HepG2 (cell line): ENCODE results near the gene PSMA4. TPM values are rescaled to one million over a fixed set of nuclear protein-coding genes. Genes with fewer than 3 reads are reported as not detected.

Experiments
- AHR ChIP-seq: IDR thresholded peaks from 2 replicates; pipeline ENCODE4 v1.6.1; 2018; ENCODE audit warnings: missing genetic modification reagents, missing compliant biosample characterization
- CREB1 ChIP-seq, 2 experiments: fragments of 450-650 bp in 1 of 2; IDR thresholded peaks; 2 replicates each; pipeline ENCODE4 v1.6.1; 2016 to 2017; ENCODE audit warnings: control low read depth in 1 of 2, mild to moderate bottlenecking in 1 of 2, missing compliant biosample characterization in 1 of 2, missing genetic modification characterization in 1 of 2
- PAWR ChIP-seq: sonication (generic); formaldehyde crosslinking; IDR thresholded peaks from 2 replicates; pipeline ENCODE4 v1.4.0; 2020; ENCODE audit warnings: missing genetic modification reagents, mild to moderate bottlenecking, borderline replicate concordance
- PLRG1 ChIP-seq: fragments of 450-650 bp; conservative IDR thresholded peaks from 2 replicates; pipeline ENCODE4 v1.6.1; 2016
- RBFOX2 ChIP-seq: fragments of 200-400 bp; formaldehyde crosslinking; IDR thresholded peaks from 2 replicates; pipeline ENCODE4 v1.6.1; 2017; ENCODE audit warnings: low read depth, mild to moderate bottlenecking, low read length
- TBL1XR1 ChIP-seq: fragments of 150-350 bp; IDR thresholded peaks from 2 replicates; pipeline ENCODE4 v1.6.1; 2014; ENCODE audit warnings: borderline replicate concordance, low read length; ENCODE audit not compliant: partially characterized antibody
- TBX2 ChIP-seq: sonication (generic); formaldehyde crosslinking; IDR thresholded peaks from 2 replicates; pipeline ENCODE4 v1.5.0; 2020; ENCODE audit warnings: missing genetic modification reagents, mild to moderate bottlenecking, borderline replicate concordance
- ZNF235 ChIP-seq: sonication (generic); formaldehyde crosslinking; IDR thresholded peaks from 2 replicates; pipeline ENCODE4 v1.8.1; 2023; ENCODE audit warnings: mild to moderate bottlenecking, missing genetic modification reagents, borderline replicate concordance
- ZNF496 ChIP-seq: sonication (generic); formaldehyde crosslinking; IDR thresholded peaks from 2 replicates; pipeline ENCODE4 v1.8.1; 2023; ENCODE audit warnings: mild to moderate bottlenecking, moderate library complexity, missing genetic modification reagents; ENCODE audit not compliant: insufficient replicate concordance
- ZNF703 ChIP-seq: sonication (generic); formaldehyde crosslinking; IDR thresholded peaks from 2 replicates; pipeline ENCODE4 v1.5.1; 2020; ENCODE audit warnings: missing genetic modification reagents, mild to moderate bottlenecking, moderate library complexity, borderline replicate concordance
- ZNF790 ChIP-seq: sonication (generic); formaldehyde crosslinking; IDR thresholded peaks from 2 replicates; pipeline ENCODE4 v1.8.0; 2022; ENCODE audit warnings: missing genetic modification reagents, mild to moderate bottlenecking, borderline replicate concordance
- polyA plus RNA-seq, 8 experiments: library from polyadenylated mRNA; depleted of rRNA in 3 of 8; stranded (reverse) in 7 of 8; unstranded in 1 of 8; fragments of >200 nt; fragmentation: Illumina TruSeq in 4 of 8; extraction: Trizol in 4 of 8; gene quantifications; 2 replicates each; pipeline versions ENCODE4 v1.2.1 to v1.2.3, GENCODE V29; 2011 to 2016; ENCODE audit warnings: low read depth in 4 of 8, missing spikeins in 1 of 8, mixed read lengths in 1 of 8; ENCODE audit not compliant: insufficient read depth in 1 of 8
- total RNA-seq, 5 experiments: library from RNA; depleted of rRNA; stranded (reverse); fragments of >200 nt; fragmentation: Illumina TruSeq; extraction: Trizol; gene quantifications; 2 replicates each; pipeline ENCODE4 v1.2.3, GENCODE V29; 2016; ENCODE audit warnings: low read depth in 1 of 5
- TF ChIP-seq, protein P1 (sequence below): sonication (generic); formaldehyde crosslinking; IDR thresholded peaks from 2 replicates; pipeline ENCODE4 v1.9.0; 2021; ENCODE audit warnings: missing genetic modification reagents, borderline replicate concordance
- TF ChIP-seq, protein P2 (sequence below), 2 experiments: IDR thresholded peaks; 2 replicates each; pipeline ENCODE4 v1.6.1; 2011 to 2012; ENCODE audit warnings: low read length in 2 of 2, borderline replicate concordance in 1 of 2, low read depth in 1 of 2, mild to moderate bottlenecking in 1 of 2, moderate library complexity in 1 of 2
- TF ChIP-seq, protein P3 (sequence below): IDR thresholded peaks from 2 replicates; pipeline ENCODE4 v1.6.1; 2018; ENCODE audit warnings: missing genetic modification reagents, mild to moderate bottlenecking, missing compliant biosample characterization
- TF ChIP-seq, protein P4 (sequence below): sonication (generic); formaldehyde crosslinking; IDR thresholded peaks from 2 replicates; pipeline ENCODE4 v1.4.0; 2020; ENCODE audit warnings: missing genetic modification reagents, borderline replicate concordance

PSMA4 gene
- total and polyA plus RNA-seq, 2 of the 13 experiments (the other 11 are each of a cell fraction or from before 2014, with no cell fraction given), result 202 to 404 TPM

DNA sequence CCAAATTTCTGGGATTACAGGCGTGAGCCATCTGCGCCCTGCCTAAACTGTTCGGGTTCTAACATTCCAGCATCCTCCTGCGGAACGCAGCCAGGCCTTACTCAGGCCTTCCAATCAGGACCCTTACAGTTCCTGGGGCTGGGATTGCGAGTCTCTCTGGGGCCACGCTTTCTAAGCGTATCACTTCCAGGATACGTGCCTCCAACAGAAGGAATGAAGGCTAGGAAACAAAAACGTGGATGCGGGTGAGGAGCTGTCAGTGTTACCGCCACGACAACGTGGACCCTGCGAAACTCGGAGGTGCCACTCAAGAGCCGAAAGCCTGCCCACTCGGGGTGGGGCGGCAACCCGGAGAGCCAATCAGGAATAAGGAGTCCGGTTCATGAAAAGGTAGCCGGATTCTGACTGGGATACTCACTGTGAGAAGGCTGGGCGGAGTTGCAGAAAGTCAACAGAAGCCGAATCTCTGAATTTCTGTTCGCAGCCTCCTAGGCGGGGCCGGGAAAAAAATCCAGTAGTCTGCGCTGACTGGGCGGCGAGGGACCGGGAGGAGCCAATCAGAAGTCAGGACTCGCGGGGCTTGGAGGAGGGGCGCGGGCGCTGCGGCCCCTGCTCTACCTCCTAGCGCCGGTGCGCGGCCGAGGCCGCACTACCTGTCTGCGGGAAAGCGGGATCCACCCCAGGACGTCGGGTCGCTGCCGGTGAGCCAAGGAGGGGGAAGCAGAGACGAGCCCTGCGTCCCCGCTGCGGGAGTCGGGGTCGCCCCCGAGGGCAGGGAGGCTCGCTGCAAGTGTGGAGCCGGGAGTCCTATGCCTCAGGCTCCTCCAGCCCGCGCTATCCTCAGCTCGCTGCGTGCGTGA lies 33.0 kb upstream of the PSMA4 start, which contains the start of gene HYKK (continued):
- TF ChIP-seq, protein P1, sequence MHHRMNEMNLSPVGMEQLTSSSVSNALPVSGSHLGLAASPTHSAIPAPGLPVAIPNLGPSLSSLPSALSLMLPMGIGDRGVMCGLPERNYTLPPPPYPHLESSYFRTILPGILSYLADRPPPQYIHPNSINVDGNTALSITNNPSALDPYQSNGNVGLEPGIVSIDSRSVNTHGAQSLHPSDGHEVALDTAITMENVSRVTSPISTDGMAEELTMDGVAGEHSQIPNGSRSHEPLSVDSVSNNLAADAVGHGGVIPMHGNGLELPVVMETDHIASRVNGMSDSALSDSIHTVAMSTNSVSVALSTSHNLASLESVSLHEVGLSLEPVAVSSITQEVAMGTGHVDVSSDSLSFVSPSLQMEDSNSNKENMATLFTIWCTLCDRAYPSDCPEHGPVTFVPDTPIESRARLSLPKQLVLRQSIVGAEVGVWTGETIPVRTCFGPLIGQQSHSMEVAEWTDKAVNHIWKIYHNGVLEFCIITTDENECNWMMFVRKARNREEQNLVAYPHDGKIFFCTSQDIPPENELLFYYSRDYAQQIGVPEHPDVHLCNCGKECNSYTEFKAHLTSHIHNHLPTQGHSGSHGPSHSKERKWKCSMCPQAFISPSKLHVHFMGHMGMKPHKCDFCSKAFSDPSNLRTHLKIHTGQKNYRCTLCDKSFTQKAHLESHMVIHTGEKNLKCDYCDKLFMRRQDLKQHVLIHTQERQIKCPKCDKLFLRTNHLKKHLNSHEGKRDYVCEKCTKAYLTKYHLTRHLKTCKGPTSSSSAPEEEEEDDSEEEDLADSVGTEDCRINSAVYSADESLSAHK, result no peak
- TF ChIP-seq PLRG1, result no peak
- peak; percentile 72 for TF ChIP-seq RBFOX2
- TF ChIP-seq, protein P2, sequence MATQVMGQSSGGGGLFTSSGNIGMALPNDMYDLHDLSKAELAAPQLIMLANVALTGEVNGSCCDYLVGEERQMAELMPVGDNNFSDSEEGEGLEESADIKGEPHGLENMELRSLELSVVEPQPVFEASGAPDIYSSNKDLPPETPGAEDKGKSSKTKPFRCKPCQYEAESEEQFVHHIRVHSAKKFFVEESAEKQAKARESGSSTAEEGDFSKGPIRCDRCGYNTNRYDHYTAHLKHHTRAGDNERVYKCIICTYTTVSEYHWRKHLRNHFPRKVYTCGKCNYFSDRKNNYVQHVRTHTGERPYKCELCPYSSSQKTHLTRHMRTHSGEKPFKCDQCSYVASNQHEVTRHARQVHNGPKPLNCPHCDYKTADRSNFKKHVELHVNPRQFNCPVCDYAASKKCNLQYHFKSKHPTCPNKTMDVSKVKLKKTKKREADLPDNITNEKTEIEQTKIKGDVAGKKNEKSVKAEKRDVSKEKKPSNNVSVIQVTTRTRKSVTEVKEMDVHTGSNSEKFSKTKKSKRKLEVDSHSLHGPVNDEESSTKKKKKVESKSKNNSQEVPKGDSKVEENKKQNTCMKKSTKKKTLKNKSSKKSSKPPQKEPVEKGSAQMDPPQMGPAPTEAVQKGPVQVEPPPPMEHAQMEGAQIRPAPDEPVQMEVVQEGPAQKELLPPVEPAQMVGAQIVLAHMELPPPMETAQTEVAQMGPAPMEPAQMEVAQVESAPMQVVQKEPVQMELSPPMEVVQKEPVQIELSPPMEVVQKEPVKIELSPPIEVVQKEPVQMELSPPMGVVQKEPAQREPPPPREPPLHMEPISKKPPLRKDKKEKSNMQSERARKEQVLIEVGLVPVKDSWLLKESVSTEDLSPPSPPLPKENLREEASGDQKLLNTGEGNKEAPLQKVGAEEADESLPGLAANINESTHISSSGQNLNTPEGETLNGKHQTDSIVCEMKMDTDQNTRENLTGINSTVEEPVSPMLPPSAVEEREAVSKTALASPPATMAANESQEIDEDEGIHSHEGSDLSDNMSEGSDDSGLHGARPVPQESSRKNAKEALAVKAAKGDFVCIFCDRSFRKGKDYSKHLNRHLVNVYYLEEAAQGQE (IDR thresholded peaks at IDR 0.05; ENCODE audit: borderline replicate concordance in 1 of 2, low read depth in 1 of 2, low read length in 2 of 2), result no peak
- no peak for TF ChIP-seq AHR
- 0 out of 2 replicates have a peak, but pooled peaks have one; percentile 15 for TF ChIP-seq CREB1 (IDR thresholded peaks at IDR 0.05)
- TF ChIP-seq CREB1 (CRISPR knock-in tag; IDR thresholded peaks at IDR 0.05), result peak; percentile 66; the same call in 1 of the 2 replicates
- TF ChIP-seq, protein P3, sequence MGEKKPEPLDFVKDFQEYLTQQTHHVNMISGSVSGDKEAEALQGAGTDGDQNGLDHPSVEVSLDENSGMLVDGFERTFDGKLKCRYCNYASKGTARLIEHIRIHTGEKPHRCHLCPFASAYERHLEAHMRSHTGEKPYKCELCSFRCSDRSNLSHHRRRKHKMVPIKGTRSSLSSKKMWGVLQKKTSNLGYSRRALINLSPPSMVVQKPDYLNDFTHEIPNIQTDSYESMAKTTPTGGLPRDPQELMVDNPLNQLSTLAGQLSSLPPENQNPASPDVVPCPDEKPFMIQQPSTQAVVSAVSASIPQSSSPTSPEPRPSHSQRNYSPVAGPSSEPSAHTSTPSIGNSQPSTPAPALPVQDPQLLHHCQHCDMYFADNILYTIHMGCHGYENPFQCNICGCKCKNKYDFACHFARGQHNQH, result no peak
- TF ChIP-seq ZNF496 (CRISPR knock-in tag), result no peak
- peak; percentile 31; the same call in 1 of the 2 replicates for TF ChIP-seq TBX2 (CRISPR knock-in tag)
- TF ChIP-seq ZNF235 (CRISPR knock-in tag), result no peak
- TF ChIP-seq, protein P4, sequence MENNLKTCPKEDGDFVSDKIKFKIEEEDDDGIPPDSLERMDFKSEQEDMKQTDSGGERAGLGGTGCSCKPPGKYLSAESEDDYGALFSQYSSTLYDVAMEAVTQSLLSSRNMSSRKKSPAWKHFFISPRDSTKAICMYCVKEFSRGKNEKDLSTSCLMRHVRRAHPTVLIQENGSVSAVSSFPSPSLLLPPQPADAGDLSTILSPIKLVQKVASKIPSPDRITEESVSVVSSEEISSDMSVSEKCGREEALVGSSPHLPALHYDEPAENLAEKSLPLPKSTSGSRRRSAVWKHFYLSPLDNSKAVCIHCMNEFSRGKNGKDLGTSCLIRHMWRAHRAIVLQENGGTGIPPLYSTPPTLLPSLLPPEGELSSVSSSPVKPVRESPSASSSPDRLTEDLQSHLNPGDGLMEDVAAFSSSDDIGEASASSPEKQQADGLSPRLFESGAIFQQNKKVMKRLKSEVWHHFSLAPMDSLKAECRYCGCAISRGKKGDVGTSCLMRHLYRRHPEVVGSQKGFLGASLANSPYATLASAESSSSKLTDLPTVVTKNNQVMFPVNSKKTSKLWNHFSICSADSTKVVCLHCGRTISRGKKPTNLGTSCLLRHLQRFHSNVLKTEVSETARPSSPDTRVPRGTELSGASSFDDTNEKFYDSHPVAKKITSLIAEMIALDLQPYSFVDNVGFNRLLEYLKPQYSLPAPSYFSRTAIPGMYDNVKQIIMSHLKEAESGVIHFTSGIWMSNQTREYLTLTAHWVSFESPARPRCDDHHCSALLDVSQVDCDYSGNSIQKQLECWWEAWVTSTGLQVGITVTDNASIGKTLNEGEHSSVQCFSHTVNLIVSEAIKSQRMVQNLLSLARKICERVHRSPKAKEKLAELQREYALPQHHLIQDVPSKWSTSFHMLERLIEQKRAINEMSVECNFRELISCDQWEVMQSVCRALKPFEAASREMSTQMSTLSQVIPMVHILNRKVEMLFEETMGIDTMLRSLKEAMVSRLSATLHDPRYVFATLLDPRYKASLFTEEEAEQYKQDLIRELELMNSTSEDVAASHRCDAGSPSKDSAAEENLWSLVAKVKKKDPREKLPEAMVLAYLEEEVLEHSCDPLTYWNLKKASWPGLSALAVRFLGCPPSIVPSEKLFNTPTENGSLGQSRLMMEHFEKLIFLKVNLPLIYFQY (CRISPR knock-in tag), result no peak
- no peak for TF ChIP-seq PAWR
- no peak for TF ChIP-seq ZNF790 (CRISPR knock-in tag)
- no peak for TF ChIP-seq TBL1XR1
- peak; percentile 24; the same call in 1 of the 2 replicates for TF ChIP-seq ZNF703
